GM04503 (cell line): ENCODE measurements around the gene DHX36.

Experiments used
- DNase-seq: peaks from one replicate; pipeline ENCODE4 v3.0.0-alpha.2; 2012; ENCODE audit warnings: low read depth

Gene DHX36

GRCh38 chr3:154223519-154223918 lies 100.8 kb downstream of the DHX36 start:
- DNase-seq, result no peak
